Measurements from ENCODE around the gene STAT4.

The STAT4 gene, protein sequence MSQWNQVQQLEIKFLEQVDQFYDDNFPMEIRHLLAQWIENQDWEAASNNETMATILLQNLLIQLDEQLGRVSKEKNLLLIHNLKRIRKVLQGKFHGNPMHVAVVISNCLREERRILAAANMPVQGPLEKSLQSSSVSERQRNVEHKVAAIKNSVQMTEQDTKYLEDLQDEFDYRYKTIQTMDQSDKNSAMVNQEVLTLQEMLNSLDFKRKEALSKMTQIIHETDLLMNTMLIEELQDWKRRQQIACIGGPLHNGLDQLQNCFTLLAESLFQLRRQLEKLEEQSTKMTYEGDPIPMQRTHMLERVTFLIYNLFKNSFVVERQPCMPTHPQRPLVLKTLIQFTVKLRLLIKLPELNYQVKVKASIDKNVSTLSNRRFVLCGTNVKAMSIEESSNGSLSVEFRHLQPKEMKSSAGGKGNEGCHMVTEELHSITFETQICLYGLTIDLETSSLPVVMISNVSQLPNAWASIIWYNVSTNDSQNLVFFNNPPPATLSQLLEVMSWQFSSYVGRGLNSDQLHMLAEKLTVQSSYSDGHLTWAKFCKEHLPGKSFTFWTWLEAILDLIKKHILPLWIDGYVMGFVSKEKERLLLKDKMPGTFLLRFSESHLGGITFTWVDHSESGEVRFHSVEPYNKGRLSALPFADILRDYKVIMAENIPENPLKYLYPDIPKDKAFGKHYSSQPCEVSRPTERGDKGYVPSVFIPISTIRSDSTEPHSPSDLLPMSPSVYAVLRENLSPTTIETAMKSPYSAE

DNA sequence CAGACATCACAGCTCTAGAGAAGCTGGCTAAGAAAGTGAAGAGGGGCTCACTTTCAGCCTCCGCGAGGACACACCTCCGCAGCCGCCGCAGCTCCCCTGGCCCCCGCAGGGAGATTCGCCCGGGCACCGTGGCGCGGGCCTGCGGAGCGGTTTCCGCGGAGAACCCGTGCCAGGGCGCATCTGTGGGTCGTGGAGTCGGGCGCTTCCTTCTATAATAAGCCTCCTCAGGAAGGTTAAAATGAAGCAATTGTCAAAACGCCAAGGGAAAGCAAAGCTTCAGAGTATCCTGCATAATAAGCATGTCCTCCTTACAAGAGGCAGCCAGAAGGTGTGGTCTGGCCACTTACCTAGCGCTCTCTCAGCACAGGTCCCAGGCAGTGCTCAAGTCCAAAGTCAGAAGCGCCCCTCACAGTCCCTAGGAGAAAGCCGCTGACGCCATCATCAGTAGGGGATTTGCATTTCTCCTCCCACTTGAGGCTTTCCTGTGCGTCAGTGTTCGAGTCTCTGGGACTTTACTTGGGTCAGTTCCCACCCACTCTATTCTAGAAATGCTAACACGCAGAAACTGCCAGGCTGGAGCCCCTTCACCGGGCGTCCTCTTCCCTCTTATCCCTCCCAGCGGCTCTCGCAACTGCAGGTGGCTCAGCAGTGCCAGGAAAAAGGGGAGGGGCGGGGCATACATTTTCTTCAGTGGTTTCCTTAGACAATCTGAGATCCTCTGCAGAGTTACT, at the start of gene STAT4:
Gene STAT4 (minus strand): TSS at position 395 of the 731 bp plus-strand sequence. CDS start 2,791 bp downstream, outside the sequence.
- TF ChIP-seq POLR2A (IDR thresholded peaks at IDR 0.05; ENCODE audit: low read depth, low read length): no peak
- DNase-seq (ENCODE audit: insufficient read length, low spot score) (no peak), FAIRE-seq (peak; percentile 50)

DNA sequence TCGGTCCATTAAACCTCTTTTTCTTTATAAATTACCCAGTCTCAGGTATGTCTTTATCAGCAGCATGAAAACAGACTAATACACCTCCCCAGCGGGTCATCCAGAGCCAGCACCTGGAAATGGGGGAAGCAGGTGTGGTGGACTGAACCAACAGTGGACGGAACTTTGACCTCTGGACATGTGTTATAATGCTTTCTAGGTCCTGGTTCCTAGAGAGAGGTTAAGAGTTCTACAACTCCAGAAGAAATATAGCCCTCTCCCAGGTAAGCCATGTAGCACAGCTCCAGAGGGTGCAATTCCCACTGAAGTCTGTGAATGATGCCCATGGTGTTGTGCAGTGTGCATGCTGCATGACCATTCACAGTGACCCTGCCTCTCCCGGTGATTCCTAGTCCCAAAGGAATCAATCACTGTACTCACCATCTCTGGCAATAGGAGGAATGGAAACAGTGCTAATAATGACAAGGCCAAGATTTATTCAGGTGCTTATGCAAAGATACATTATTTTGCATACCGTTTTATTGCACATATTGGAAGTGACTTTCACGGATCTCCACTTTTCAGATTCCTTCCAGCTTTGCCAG, 49.2 kb upstream of the STAT4 start:
- FAIRE-seq (no peak), DNase-seq (ENCODE audit: insufficient read length, low spot score) (no peak)
- TF ChIP-seq POLR2A (IDR thresholded peaks at IDR 0.05; ENCODE audit: low read depth, low read length): no peak

DNA sequence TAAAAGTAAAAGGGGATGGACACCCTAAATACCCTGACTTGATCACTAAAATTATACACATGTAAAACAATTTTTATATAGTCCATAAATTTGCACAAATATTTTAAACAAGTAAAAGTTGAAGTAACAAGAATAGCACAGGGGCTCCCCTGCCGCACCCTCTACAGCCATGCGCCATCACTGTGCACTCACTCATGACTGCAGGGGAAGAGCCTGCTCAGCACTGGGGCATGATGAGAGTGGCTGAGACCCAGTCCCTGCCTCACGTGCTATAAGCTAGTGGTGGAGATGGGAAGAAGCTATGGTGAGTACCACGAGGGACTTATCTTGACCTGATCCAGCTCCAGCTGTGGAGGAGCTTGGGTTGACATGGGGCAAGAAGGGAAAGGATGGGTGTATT, 47.5 kb upstream of the STAT4 start:
- FAIRE-seq (no peak), DNase-seq (ENCODE audit: insufficient read length, low spot score) (no peak)
- no peak for TF ChIP-seq POLR2A (IDR thresholded peaks at IDR 0.05; ENCODE audit: low read depth, low read length)

DNA sequence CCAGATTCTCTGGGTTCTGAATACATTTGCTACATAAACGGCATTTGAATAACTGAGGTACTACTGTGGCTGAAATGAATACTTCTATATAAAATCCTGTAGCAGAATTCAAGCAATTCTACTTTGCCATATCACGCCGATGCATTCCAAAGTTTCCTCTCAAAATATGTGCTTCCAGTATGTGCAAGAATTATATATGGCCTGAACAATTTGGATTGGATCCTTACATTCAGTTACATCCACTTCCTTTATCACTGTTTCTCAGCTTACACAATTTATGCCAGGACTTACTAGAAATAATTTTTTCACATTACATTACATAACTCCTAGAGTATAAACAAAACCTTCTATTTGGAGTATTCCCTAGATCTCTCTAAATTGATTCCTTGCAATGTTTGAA, 46.3 kb upstream of the STAT4 start:
- no peak for TF ChIP-seq POLR2A (IDR thresholded peaks at IDR 0.05; ENCODE audit: low read depth, low read length)
- DNase-seq (ENCODE audit: insufficient read length, low spot score): no peak
- FAIRE-seq: no peak

DNA sequence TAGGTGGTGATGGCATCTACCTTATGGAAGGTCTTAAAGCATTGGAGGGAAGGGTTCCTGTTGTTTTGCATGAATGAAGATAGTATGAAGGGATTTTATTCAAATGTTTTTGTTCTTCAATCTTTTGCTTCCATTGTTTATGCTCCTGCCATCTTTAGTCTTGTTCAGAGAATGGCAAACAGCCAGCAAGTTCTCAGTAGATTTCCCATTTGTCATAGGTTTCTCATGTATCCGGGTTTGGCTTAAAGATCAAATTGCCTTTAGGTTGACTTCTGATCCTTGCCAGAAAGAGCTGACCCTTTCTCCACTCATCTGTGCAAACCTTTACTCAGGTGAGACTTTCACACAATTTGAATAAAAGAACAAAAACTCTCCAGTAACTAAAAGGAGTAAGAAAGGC, 44.2 kb upstream of the STAT4 start:
- DNase-seq (ENCODE audit: insufficient read length, low spot score) (no peak), FAIRE-seq (no peak)
- no peak for TF ChIP-seq POLR2A (IDR thresholded peaks at IDR 0.05; ENCODE audit: low read depth, low read length)

DNA sequence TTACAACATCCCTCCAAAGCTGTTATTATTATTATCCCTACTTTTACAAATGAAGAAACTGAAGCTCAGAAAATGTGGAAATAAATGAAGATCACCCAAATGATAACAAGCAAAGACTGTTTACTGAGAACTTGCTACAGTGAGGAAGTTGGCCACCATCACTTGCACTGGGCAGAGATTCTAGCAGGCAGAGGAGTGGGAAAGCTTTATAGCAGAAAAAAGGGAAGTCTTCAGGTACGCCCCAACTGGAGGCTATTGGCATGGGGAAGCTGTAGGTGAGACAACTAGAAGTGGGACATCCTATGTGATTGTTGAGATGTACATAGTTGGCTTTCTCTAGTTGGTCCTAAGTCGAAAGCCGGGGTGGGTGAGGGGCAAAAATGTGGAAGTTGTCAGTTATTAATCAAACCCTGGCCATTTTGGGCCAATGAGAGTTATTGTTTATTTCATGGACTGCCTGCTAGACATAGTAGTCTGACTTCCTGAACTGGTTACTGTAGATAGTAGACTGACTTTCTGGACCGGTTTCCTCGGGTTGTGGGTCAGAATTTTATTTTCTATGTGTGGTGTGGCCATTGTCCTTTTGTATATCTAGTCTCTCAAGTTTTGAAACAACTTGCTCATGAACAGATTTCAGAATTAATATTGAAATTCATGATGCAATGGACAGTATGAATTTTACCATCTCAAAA, 40.2 kb upstream of the STAT4 start:
- DNase-seq (ENCODE audit: insufficient read length, low spot score): no peak
- TF ChIP-seq POLR2A (IDR thresholded peaks at IDR 0.05; ENCODE audit: low read depth, low read length): no peak
- no peak for FAIRE-seq

DNA sequence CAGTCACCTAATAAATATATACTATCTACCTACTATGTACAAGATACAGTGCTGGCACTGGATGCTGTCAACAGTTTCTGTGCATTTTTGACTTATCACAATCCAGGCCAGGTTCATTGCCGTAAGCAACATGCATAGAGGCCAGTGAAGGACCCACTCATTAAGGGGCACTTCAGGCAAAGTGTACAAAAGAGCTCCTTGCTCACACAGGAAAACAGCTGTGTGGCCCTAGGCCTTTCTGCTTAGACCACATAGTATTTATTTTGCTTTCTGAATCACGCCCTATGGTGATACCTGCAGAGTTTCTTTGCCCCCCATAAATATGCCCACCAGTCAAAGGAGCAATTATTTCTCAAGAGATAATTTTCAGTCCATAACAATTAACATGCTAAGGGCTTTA, 39.6 kb upstream of the STAT4 start:
- DNase-seq (ENCODE audit: insufficient read length, low spot score) (no peak), FAIRE-seq (no peak)
- TF ChIP-seq POLR2A (IDR thresholded peaks at IDR 0.05; ENCODE audit: low read depth, low read length): no peak

DNA sequence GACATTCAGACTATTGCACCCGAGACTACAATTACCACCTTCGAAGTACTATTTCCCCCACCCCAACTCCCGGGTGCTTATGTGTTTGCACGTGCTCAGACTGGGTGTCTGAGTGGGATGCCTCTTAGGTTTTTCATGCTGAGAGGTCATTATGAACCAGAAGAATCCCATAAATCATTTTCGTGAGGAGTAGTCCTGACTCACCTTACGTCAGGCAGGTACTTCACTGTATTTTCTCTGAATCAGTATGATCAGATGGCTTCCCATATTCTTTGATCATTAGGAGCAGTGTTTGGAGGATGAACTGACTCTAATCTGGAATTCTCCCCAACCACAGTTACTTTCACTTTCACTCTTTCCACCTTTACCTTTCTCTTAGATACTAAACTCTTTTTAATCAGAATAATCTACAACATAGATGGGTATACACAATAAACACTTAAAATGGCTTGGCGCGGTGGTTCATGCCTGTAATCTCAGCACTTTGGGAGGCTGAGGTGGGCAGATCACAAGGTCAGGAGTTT, 38.4 kb upstream of the STAT4 start:
- DNase-seq (ENCODE audit: insufficient read length, low spot score) (no peak), FAIRE-seq (no peak)
- TF ChIP-seq POLR2A (IDR thresholded peaks at IDR 0.05; ENCODE audit: low read depth, low read length): no peak

DNA sequence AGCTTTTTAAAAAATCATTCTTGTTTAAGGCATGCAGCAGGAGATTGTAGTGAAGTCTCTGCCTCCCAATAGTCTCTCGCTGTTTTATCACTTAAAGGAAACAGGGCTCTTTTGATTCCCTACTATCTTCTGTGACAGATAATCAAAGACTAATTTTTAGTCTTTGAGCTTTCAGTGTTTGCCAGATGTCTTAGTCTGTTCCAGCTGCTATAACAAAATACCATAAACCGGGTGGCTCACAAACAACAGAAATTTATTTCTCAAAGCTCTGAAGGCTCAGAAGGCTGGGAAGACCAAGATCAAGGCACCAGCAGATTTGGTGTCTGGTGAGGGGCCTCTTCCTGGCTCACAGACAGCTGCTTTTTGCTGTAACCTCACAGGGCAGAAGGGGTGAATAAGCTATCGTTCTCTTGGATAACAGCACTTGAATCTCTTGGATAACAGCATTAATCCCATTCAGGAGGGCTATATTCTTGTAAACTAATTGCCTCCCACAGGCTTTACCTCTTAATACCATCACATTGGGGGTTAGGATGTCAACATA, 37.8 kb upstream of the STAT4 start:
- TF ChIP-seq POLR2A (IDR thresholded peaks at IDR 0.05; ENCODE audit: low read depth, low read length): no peak
- DNase-seq (ENCODE audit: insufficient read length, low spot score) (no peak), FAIRE-seq (no peak)

DNA sequence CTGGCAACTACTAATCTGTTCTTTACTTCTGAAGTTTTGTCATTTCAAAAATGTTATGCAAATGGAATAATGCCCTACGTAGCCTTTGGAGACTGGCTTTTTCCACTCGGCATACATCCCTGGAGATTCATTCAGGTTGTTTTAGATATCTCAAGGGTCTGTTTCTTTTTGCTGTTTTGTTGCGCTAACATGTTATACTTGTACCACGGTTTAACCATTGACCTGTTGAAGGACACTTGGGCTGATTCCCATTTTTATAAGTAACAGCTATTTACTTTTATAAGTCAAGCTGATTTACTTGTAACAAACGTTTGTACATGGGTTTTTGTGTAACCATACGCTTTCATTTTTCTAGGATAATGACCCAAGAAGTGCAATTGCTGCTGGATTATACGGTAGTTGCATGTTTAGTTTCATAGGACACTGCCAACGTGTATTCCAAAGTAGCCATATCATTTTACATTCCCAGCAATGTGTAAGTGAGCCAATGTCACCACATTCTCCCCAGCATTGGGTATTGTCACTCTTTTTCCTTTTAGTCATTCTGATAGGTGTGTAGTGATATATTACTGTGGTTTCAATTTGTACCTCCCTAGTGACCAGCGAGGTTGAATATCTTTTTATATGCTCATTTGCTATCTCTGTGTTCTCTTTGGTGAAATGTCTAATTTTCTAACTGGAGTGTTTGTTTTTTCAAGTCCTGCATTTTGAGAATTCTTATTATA, 36.5 kb upstream of the STAT4 start:
- DNase-seq (ENCODE audit: insufficient read length, low spot score): no peak
- no peak for TF ChIP-seq POLR2A (IDR thresholded peaks at IDR 0.05; ENCODE audit: low read depth, low read length)
- FAIRE-seq: no peak

DNA sequence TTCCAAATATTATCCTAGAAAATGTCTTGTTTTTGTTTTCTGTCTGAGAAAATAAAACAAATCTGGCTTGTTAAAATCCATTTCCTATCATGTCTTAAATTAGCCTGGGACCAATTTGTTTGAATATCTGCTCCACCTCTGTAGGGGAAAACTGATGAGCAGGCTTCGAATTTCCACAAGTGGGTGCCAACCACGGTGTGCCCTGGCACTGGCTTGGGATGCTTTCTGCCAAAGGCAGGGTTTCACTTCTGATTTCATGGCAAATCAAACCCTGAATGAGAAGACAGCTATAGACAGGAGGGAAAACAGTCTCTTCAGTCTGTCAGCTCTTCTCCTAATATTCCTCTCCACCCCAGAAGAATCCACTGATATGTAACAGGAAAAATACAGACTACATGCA, 33.7 kb upstream of the STAT4 start:
- FAIRE-seq (no peak), DNase-seq (ENCODE audit: insufficient read length, low spot score) (no peak)
- TF ChIP-seq POLR2A (IDR thresholded peaks at IDR 0.05; ENCODE audit: low read depth, low read length): no peak

DNA sequence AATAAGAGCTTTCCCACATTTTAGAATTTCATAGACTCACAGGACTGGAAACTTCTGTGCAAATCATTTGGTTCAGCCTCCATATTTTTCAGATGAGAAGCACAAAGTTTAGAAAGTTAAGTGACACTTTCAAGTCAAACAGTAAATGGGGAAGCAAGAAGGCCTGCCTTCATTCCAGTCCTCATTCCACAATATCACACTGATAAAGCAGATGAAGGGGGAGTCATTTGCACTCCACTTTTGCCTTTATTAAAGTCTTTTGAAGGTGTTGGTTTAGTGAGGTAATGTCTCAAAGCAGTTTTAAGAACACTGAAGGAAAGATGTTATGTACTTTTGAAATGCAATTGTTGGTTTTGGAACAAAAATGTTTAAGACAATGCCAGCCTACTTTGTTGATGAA, 32.7 kb upstream of the STAT4 start:
- FAIRE-seq (no peak), DNase-seq (ENCODE audit: insufficient read length, low spot score) (no peak)
- no peak for TF ChIP-seq POLR2A (IDR thresholded peaks at IDR 0.05; ENCODE audit: low read depth, low read length)

Measured in H54 (cell line).